A549 (cell line): ENCODE results near the gene BTF3. TPM values are rescaled to one million over a fixed set of nuclear protein-coding genes. Genes with fewer than 3 reads are reported as not detected.

ENCODE experiments used
- ATAC-seq, 2 experiments: fragments of 200-7000 bp in 1 of 2; fragments of >200 bp in 1 of 2; cut with Nextera tagmentation in 1 of 2; cut with Tn5 transposase in 1 of 2; 3 replicates each; pipeline versions ENCODE4 v1.8.0 to v1.9.1; 2018 to 2020; ENCODE audit warnings: mild to moderate bottlenecking in 1 of 2, moderate library complexity in 1 of 2
- CTCF ChIA-PET: fragments of 300-600 bp; sonication (Branson Sonifier 250); formaldehyde crosslinking; extraction: SDS; loops from one replicate; lab custom pipeline; 2021; ENCODE audit warnings: antibody characterized with exemption, inconsistent platforms; lab: Yijun Ruan, JAX
- POLR2A ChIA-PET: fragments of 350-600 bp; formaldehyde crosslinking; extraction: SDS; loops from one replicate; lab custom pipeline; 2021; ENCODE audit warnings: antibody characterized with exemption, inconsistent platforms; lab: Yijun Ruan, JAX
- DNase-seq, 2 experiments: peaks; one replicate each; pipeline versions ENCODE4 v3.0.0 to v3.0.0-alpha.2; 2011 to 2016; ENCODE audit warnings: low read depth in 1 of 2, low spot score in 1 of 2
- FAIRE-seq: peaks from 2 replicates; lab custom pipeline; 2011; peaks lifted over from hg19 to GRCh38; lab: Jason Lieb, UNC
- H3K27ac ChIP-seq, 2 experiments: fragments of >200 bp; sonication (Bioruptor Twin); formaldehyde crosslinking; 3 replicates each; pipeline ENCODE4 v1.5.1; 2016 to 2017
- H3K4me1 ChIP-seq: fragments of >200 bp; sonication (Bioruptor Twin); formaldehyde crosslinking; 3 replicates; pipeline ENCODE4 v1.6.1; 2016
- H3K4me2 ChIP-seq: fragments of >200 bp; sonication (Bioruptor Twin); formaldehyde crosslinking; 3 replicates; pipeline ENCODE4 v1.6.1; 2016
- H3K4me3 ChIP-seq: fragments of >200 bp; sonication (Bioruptor Twin); formaldehyde crosslinking; 3 replicates; pipeline ENCODE4 v1.5.1; 2016
- H3K9me3 ChIP-seq: fragments of >200 bp; sonication (Bioruptor Twin); formaldehyde crosslinking; 3 replicates; pipeline ENCODE4 v1.6.1; 2016
- BHLHE40 ChIP-seq: IDR thresholded peaks from 2 replicates; pipeline ENCODE4 v1.6.1; 2012; ENCODE audit warnings: low read depth, low read length, inconsistent platforms
- CEBPB ChIP-seq, 2 experiments: fragments of >200 bp in 1 of 2; sonication (Bioruptor Twin) in 1 of 2; formaldehyde crosslinking in 1 of 2; IDR thresholded peaks; 2 replicates each; pipeline ENCODE4 v1.6.1; 2012 to 2016
- EHMT2 ChIP-seq: fragments of 200-600 bp; sonication (generic); IDR thresholded peaks from 2 replicates; pipeline ENCODE4 v1.6.1; 2016; ENCODE audit warnings: antibody characterized with exemption, low read depth, mild to moderate bottlenecking, moderate library complexity
- FOSB ChIP-seq: fragments of 250-450 bp; sonication (Bioruptor Pico); IDR thresholded peaks from 2 replicates; pipeline ENCODE4 v1.5.0; 2020; ENCODE audit warnings: mild to moderate bottlenecking, moderate library complexity
- FOSL2 ChIP-seq, 2 experiments: fragments of 450-650 bp in 1 of 2; fragments of >200 bp in 1 of 2; sonication (Bioruptor Twin) in 1 of 2; formaldehyde crosslinking; IDR thresholded peaks; 2 replicates each; pipeline versions ENCODE4 v1.5.0 to v1.6.1; 2016 to 2020; ENCODE audit warnings: mild to moderate bottlenecking in 1 of 2, moderate library complexity in 1 of 2
- FOXS1 ChIP-seq: fragments of 250-450 bp; sonication (Bioruptor Pico); IDR thresholded peaks from 2 replicates; pipeline ENCODE4 v1.5.0; 2020; ENCODE audit warnings: mild to moderate bottlenecking, moderate library complexity
- HEYL ChIP-seq: fragments of 250-450 bp; sonication (Bioruptor Pico); IDR thresholded peaks from 2 replicates; pipeline ENCODE4 v1.8.0; 2021; ENCODE audit warnings: mild to moderate bottlenecking, moderate library complexity
- HOXA7 ChIP-seq: fragments of 250-450 bp; sonication (Bioruptor Pico); IDR thresholded peaks from 2 replicates; pipeline ENCODE4 v1.5.0; 2020; ENCODE audit warnings: mild to moderate bottlenecking, moderate library complexity
- HOXB13 ChIP-seq: fragments of 250-450 bp; sonication (Bioruptor Pico); IDR thresholded peaks from 2 replicates; pipeline ENCODE4 v1.5.0; 2020; ENCODE audit warnings: low read depth, mild to moderate bottlenecking, moderate library complexity
- JUN ChIP-seq, 2 experiments: fragments of >200 bp; sonication (Bioruptor Twin); formaldehyde crosslinking; IDR thresholded peaks; 2 replicates in 1 of 2; 3 replicates in 1 of 2; pipeline ENCODE4 v1.6.1; 2016 to 2017
- MAZ ChIP-seq: fragments of 150-350 bp; IDR thresholded peaks from 2 replicates; pipeline ENCODE4 v1.6.1; 2014; ENCODE audit warnings: antibody characterized with exemption, low read depth, low read length, borderline replicate concordance
- MYC ChIP-seq: IDR thresholded peaks from 2 replicates; pipeline ENCODE4 v1.6.1; 2012; ENCODE audit warnings: mild to moderate bottlenecking, inconsistent platforms, low read length, improper control_type of control experiment, borderline replicate concordance
- NFE2L2 ChIP-seq: fragments of 150-350 bp; conservative IDR thresholded peaks from 2 replicates; pipeline ENCODE4 v1.6.1; 2014; ENCODE audit warnings: low read length
- RAD21 ChIP-seq, 2 experiments: fragments of >200 bp in 1 of 2; sonication (Bioruptor Twin) in 1 of 2; formaldehyde crosslinking in 1 of 2; IDR thresholded peaks in 1 of 2; conservative IDR thresholded peaks in 1 of 2; 2 replicates in 1 of 2; 3 replicates in 1 of 2; pipeline ENCODE4 v1.6.1; 2012 to 2018; ENCODE audit warnings: inconsistent platforms in 1 of 2
- RFX5 ChIP-seq: fragments of 450-650 bp; IDR thresholded peaks from 2 replicates; pipeline ENCODE4 v1.7.1; 2014; ENCODE audit warnings: antibody characterized with exemption, mild to moderate bottlenecking, moderate library complexity
- RNF2 ChIP-seq: fragments of 200-600 bp; sonication (generic); IDR thresholded peaks from 2 replicates; pipeline ENCODE4 v1.6.1; 2016; ENCODE audit warnings: low read depth, mild to moderate bottlenecking, antibody characterized with exemption, moderate library complexity, borderline replicate concordance
- SREBF2 ChIP-seq: fragments of 450-650 bp; IDR thresholded peaks from 2 replicates; pipeline ENCODE4 v1.6.1; 2014; ENCODE audit warnings: mild to moderate bottlenecking, moderate library complexity
- ZNF302 ChIP-seq: fragments of 250-450 bp; sonication (Bioruptor Pico); IDR thresholded peaks from 2 replicates; pipeline ENCODE4 v1.9.0; 2021; ENCODE audit warnings: inconsistent platforms, mild to moderate bottlenecking, moderate library complexity
- ZSCAN20 ChIP-seq: fragments of 250-450 bp; sonication (Bioruptor Pico); IDR thresholded peaks from 2 replicates; pipeline ENCODE4 v1.8.0; 2022; ENCODE audit warnings: mild to moderate bottlenecking, moderate library complexity
- WGBS: methylation state at CpG from one replicate; pipeline ENCODE4 v1.1.6; 2017; ENCODE audit errors: missing lambda C conversion rate; 5-methylcytosine and 5-hydroxymethylcytosine counted together
- polyA plus RNA-seq, 4 experiments: library from polyadenylated mRNA; depleted of rRNA in 3 of 4; stranded (reverse); fragments of >200 nt; fragmentation: RNase III in 1 of 4; extraction: RNeasy Plus Mini Kit Qiagen cat#74134 plus additional on column Dnase treatment in 1 of 4; gene quantifications; 2 replicates in 3 of 4; 3 replicates in 1 of 4; pipeline ENCODE4 v1.2.3, GENCODE V29; 2011 to 2017
- TF ChIP-seq, protein P1 (sequence below): IDR thresholded peaks from 2 replicates; pipeline ENCODE4 v1.6.1; 2012; ENCODE audit warnings: low read depth, borderline replicate concordance
- TF ChIP-seq, protein P2 (sequence below): fragments of 150-350 bp; IDR thresholded peaks from 2 replicates; pipeline ENCODE4 v1.6.1; 2014; ENCODE audit warnings: low read depth, mild to moderate bottlenecking, low read length
- TF ChIP-seq, protein P3 (sequence below): IDR thresholded peaks from 2 replicates; pipeline ENCODE4 v1.6.1; 2012
- TF ChIP-seq, protein P4 (sequence below): fragments of 250-450 bp; sonication (Bioruptor Pico); IDR thresholded peaks from 2 replicates; pipeline ENCODE4 v1.5.0; 2020; ENCODE audit warnings: low read depth, mild to moderate bottlenecking, moderate library complexity

BTF3 gene
- polyA plus RNA-seq, 2 of the 4 experiments (the other 2 are of a cell fraction) = 1,048 to 1,159 TPM

DNA sequence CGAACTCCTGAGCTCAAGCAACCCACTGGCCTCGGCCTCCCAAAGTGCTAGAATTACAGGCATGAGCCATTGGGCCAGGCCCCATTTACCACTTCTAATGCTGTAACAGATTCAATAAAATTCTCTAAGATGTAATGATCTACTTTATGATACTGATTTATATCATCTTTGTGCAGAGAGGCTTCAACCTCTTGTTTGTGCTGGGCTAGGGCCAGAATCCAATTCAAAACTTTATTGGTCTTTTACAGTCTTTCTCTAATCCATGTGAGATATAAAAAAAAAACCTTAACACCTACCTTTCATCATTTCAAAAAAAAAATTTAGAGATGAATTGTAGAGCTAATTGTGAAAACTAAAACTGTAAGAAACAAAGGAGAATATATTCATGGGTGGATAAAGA lies 8.2 kb upstream of the BTF3 start:
- DNase-seq (no peak), ATAC-seq (no peak), FAIRE-seq (no peak)
- CTCF ChIA-PET = interaction anchor here (0.6 to 2.4 kb wide), 3 partner anchors 26 to 274 kb away, joined by 3 to 6 read pairs (median 3); no protein-coding TSS in a partner anchor
- WGBS = 37% methylated on average over 2 of the region's 2 CpGs
- H3K9me3 ChIP-seq = no peaks in the 10 kb centered on the region
- no peaks in the 10 kb centered on the region for H3K4me1 ChIP-seq
- H3K27ac ChIP-seq = no peak overlapping the region
- POLR2A ChIA-PET = no interaction called here
- H3K4me3 ChIP-seq = no peak overlapping the region
- TF ChIP-seq FOSB (no peak), NFE2L2 (no peak), SREBF2 (no peak), HEYL (no peak), ZSCAN20 (CRISPR knock-in tag) (no peak), HOXA7 (no peak)
- TF ChIP-seq, protein P1, sequence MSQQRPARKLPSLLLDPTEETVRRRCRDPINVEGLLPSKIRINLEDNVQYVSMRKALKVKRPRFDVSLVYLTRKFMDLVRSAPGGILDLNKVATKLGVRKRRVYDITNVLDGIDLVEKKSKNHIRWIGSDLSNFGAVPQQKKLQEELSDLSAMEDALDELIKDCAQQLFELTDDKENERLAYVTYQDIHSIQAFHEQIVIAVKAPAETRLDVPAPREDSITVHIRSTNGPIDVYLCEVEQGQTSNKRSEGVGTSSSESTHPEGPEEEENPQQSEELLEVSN = no peak
- TF ChIP-seq, all 56 proteins: peak for 0
- no peak overlapping the region for H3K4me2 ChIP-seq

DNA sequence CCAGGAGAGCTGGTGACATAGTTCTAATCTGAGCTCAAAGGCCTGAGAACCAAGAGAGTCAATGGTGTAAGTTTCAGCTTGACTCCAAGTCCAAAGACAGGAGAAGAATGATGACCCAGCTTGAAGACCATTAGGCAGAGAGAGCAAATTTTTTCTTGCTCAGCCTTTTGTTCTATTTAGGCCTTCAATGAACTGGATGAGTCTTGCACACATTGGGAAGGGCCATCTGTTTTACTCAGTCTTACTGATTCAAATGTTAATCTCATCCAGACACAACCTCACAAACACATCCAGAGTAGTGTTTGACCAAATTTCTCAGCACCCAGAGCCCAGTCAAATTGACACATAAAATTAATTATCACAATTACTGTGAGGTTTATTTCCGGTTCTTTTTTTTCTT lies 7.1 kb upstream of the BTF3 start:
- 86% methylated on average over 1 of the region's 1 CpG for WGBS

DNA sequence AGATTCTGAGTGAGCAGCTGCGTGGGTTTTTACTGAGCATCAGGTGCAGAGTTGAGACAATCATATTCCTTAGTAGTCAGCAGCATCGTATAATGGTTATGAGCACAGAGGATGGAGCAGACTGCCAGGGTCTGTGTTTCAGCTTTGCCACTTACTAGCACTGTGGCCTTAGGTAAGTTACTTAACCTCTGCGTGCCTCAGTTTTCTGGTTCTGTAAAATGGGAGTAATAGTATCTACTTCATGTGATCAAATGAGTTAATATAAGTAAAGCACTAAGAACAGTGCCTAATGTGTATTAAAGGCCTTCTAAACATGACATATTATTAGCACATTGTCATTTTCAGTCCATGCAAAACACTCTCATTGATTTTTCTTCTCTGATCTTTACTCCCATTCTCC lies 4.8 kb upstream of the BTF3 start:
- H3K9me3 ChIP-seq = no peaks in the 10 kb centered on the region
- H3K4me1 ChIP-seq = peaks cover 14% of the 10 kb centered on the region; the same call in 2 of the 3 replicates
- ChIA-PET CTCF (interaction anchor here (1.2 kb wide), 1 partner anchor 25 kb away, joined by 3 read pairs; no protein-coding TSS in a partner anchor), POLR2A (no interaction called here)
- no peak overlapping the region for H3K4me3 ChIP-seq
- WGBS = 42% methylated on average over 3 of the region's 3 CpGs
- H3K27ac ChIP-seq = no peak overlapping the region
- no peak overlapping the region for H3K4me2 ChIP-seq
- DNase-seq (no peak), FAIRE-seq (no peak), ATAC-seq (no peak)
- TF ChIP-seq, protein P2, sequence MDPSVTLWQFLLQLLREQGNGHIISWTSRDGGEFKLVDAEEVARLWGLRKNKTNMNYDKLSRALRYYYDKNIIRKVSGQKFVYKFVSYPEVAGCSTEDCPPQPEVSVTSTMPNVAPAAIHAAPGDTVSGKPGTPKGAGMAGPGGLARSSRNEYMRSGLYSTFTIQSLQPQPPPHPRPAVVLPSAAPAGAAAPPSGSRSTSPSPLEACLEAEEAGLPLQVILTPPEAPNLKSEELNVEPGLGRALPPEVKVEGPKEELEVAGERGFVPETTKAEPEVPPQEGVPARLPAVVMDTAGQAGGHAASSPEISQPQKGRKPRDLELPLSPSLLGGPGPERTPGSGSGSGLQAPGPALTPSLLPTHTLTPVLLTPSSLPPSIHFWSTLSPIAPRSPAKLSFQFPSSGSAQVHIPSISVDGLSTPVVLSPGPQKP = no peak
- TF ChIP-seq FOSL2 (IDR thresholded peaks at IDR 0.05) (no peak), FOSL2 (CRISPR knock-in tag; IDR thresholded peaks at IDR 0.05) (no peak), RFX5 (no peak), HOXB13 (CRISPR knock-in tag) (no peak), CEBPB (IDR thresholded peaks at IDR 0.05) (no peak), MYC (no peak), FOSB (no peak), RAD21 (conservative IDR thresholded peaks at IDR 0.05 in 1 of 2, IDR thresholded peaks at IDR 0.05 in 1 of 2) (no peak), EHMT2 (no peak), ZNF302 (no peak), BHLHE40 (no peak), MAZ (no peak), RNF2 (no peak), HOXA7 (no peak), JUN (IDR thresholded peaks at IDR 0.05) (no peak)
- TF ChIP-seq, protein P3, sequence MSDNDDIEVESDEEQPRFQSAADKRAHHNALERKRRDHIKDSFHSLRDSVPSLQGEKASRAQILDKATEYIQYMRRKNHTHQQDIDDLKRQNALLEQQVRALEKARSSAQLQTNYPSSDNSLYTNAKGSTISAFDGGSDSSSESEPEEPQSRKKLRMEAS = no peak
- TF ChIP-seq, protein P4, sequence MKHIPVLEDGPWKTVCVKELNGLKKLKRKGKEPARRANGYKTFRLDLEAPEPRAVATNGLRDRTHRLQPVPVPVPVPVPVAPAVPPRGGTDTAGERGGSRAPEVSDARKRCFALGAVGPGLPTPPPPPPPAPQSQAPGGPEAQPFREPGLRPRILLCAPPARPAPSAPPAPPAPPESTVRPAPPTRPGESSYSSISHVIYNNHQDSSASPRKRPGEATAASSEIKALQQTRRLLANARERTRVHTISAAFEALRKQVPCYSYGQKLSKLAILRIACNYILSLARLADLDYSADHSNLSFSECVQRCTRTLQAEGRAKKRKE (CRISPR knock-in tag) = no peak

More for the DNA sequence above, 7.1 kb upstream of the BTF3 start:
- Histone ChIP-seq H3K9me3 (no peaks in the 10 kb centered on the region), H3K4me2 (no peak overlapping the region), H3K4me3 (no peak overlapping the region), H3K4me1 (no peaks in the 10 kb centered on the region)
- DNase-seq = no peak
- ATAC-seq = no peak
- ChIA-PET CTCF (no interaction called here), POLR2A (no interaction called here)
- TF ChIP-seq FOXS1 (CRISPR knock-in tag) = no peak
- TF ChIP-seq, all 56 proteins: peak for 0
- no peak overlapping the region for H3K27ac ChIP-seq
- no peak for FAIRE-seq
